ENCODE measurements around the gene NAT16. TPM values are rescaled to one million over a fixed set of nuclear protein-coding genes. Genes with fewer than 3 reads are reported as not detected.

NAT16 gene
- total and polyA plus RNA-seq, 9 of the 15 experiments (the other 6 are each of a cell fraction or from before 2014, with no cell fraction given), result 0.04 TPM; not detected in 8

GRCh38 chr7:101165075-101165957 is 14.8 kb downstream of the NAT16 start, which contains the start of gene VGF (continued):
- TF ChIP-seq CLOCK (CRISPR knock-in tag; IDR thresholded peaks at IDR 0.05; ENCODE audit: borderline replicate concordance) (no peak), CTCF (IDR thresholded peaks at IDR 0.05 in 2 of 3, conservative IDR thresholded peaks at IDR 0.05 in 1 of 3; ENCODE audit: insufficient read depth in 2 of 3, low read depth in 1 of 3, low read length in 3 of 3) (no peak), ZNF41 (CRISPR knock-in tag; conservative IDR thresholded peaks at IDR 0.05) (no peak), IRF9 (tag; IDR thresholded peaks at IDR 0.05) (no peak), SNIP1 (IDR thresholded peaks at IDR 0.05; ENCODE audit: low read depth) (no peak), ZNF780A (CRISPR knock-in tag; IDR thresholded peaks at IDR 0.05) (no peak), MYC (IDR thresholded peaks at IDR 0.05; ENCODE audit: low read depth, low read length) (peak; percentile 66; the same call in 1 of the 2 replicates), MYC (CRISPR knock-in tag; IDR thresholded peaks at IDR 0.05; ENCODE audit: borderline replicate concordance, low read depth) (0 out of 2 replicates have a peak, but pooled peaks have one; percentile 49), PHF21A (IDR thresholded peaks at IDR 0.05; ENCODE audit: borderline replicate concordance, low read depth) (peak; percentile 82; the same call in 1 of the 2 replicates), YY1 (IDR thresholded peaks at IDR 0.05; ENCODE audit: borderline replicate concordance in 1 of 3, control insufficient read depth in 1 of 3, extremely low read depth in 1 of 3, insufficient read depth in 3 of 3, insufficient read length in 1 of 3, insufficient replicate concordance in 2 of 3, low read depth in 1 of 3, low read length in 2 of 3) (peak in 1 of 3 experiments; percentile 69), HLTF (IDR thresholded peaks at IDR 0.05) (no peak), ZC3H8 (IDR thresholded peaks at IDR 0.05) (no peak), NR1H2 (CRISPR knock-in tag; IDR thresholded peaks at IDR 0.05) (peak; percentile 92), NFYB (IDR thresholded peaks at IDR 0.05; ENCODE audit: extremely low read depth, insufficient read length) (peak; percentile 32), PBX2 (CRISPR knock-in tag; IDR thresholded peaks at IDR 0.05; ENCODE audit: low read depth) (peak; percentile 32), PBX2 (tag; conservative IDR thresholded peaks at IDR 0.05; ENCODE audit: low read depth) (no peak), GTF2A2 (tag; IDR thresholded peaks at IDR 0.05) (peak; percentile 87), ZNF785 (CRISPR knock-in tag; IDR thresholded peaks at IDR 0.05) (no peak), RFX5 (IDR thresholded peaks at IDR 0.05; ENCODE audit: low read depth, low read length) (no peak)
